Stimulated activated CD8-positive, alpha-beta memory T cell treated with anti-CD3 and anti-CD28 coated beads, Interleukin-4, amount 100 ng/mL, for 48 hours (primary cell): Measurements from ENCODE around the gene CSPG4.
A peak's percentile ranks its signal among the peaks of the same experiment; 100 is the strongest.
"Not testable (repeated sequence)": the region's sequence is repeated elsewhere in the genome, so short reads cannot be mapped to it uniquely, and the experiment has no call there.

Experiments
- DNase-seq: peaks from one replicate; pipeline ENCODE4 v3.0.0-alpha.2; 2020

The CSPG4 gene

GRCh38 chr15:75712668-75713337, at the start of gene CSPG4:
TSS of gene CSPG4 (minus strand) at chr15:75712848. CDS start at chr15:75712755, 93 bp downstream.
- no peak for DNase-seq

- DNase-seq = not testable (repeated sequence)
These were observed 49.7 kb upstream of the CSPG4 start for GRCh38 chr15:75762357-75762718.

- DNase-seq = no peak
These were observed 49.1 kb upstream of the CSPG4 start for GRCh38 chr15:75761446-75762356.

- DNase-seq = peak; percentile 7
These were observed 48.2 kb upstream of the CSPG4 start for GRCh38 chr15:75760704-75761435.

- not testable (repeated sequence) for DNase-seq
These were observed 47.5 kb upstream of the CSPG4 start for GRCh38 chr15:75760131-75760520.

- DNase-seq = no peak
These were observed 46.9 kb upstream of the CSPG4 start for GRCh38 chr15:75759416-75760130.

- peak; percentile 77 for DNase-seq
These were observed 45.6 kb upstream of the CSPG4 start for GRCh38 chr15:75758071-75758872.

GRCh38 chr15:75754871-75755270, 42.2 kb upstream of the CSPG4 start:
- peak; percentile 20 for DNase-seq

GRCh38 chr15:75753145-75753544, 40.5 kb upstream of the CSPG4 start:
- DNase-seq = peak; percentile 10

- DNase-seq = peak; percentile 18
These were observed 39.2 kb upstream of the CSPG4 start for GRCh38 chr15:75751891-75752290.

GRCh38 chr15:75751116-75751875, 38.6 kb upstream of the CSPG4 start:
- DNase-seq = peak; percentile 20

- DNase-seq = no peak
These were observed 37.8 kb upstream of the CSPG4 start for GRCh38 chr15:75750261-75751050.

- DNase-seq = no peak
These were observed 37.2 kb upstream of the CSPG4 start for GRCh38 chr15:75749820-75750219.

- peak; percentile 63 for DNase-seq
These were observed 36.2 kb upstream of the CSPG4 start for GRCh38 chr15:75748882-75749281.

- DNase-seq = not testable (repeated sequence)
These were observed 34.5 kb upstream of the CSPG4 start for GRCh38 chr15:75747121-75747520.

GRCh38 chr15:75745305-75745704, 32.7 kb upstream of the CSPG4 start:
- DNase-seq = no peak

- DNase-seq = not testable (repeated sequence)
These were observed 29.7 kb upstream of the CSPG4 start for GRCh38 chr15:75742346-75742745.

GRCh38 chr15:75739791-75740190, 27.1 kb upstream of the CSPG4 start:
- no peak for DNase-seq

- DNase-seq = peak; percentile 95
These were observed 26.1 kb upstream of the CSPG4 start for GRCh38 chr15:75738647-75739325.
